Gastrocnemius medialis (tissue), 4 donors: Measurements from ENCODE around the gene C10orf120. TPM values are rescaled to one million over a fixed set of nuclear protein-coding genes. Genes with fewer than 3 reads are reported as not detected.

Experiments used
- ATAC-seq, 2 donors: fragments of 150-250 bp; one replicate each; pipeline ENCODE4 v1.9.1; 2016
- DNase-seq, 2 donors: peaks; one replicate each; pipeline ENCODE4 v3.0.0-alpha.2; 2019
- H3K27ac ChIP-seq, 4 donors: fragments of 200-600 bp; sonication (generic); 1 replicate in 1 of 4; 2 replicates in 3 of 4; pipeline ENCODE4 v1.5.1; 2016 to 2018; ENCODE audit warnings: mild to moderate bottlenecking in 2 of 4, moderate library complexity in 1 of 4
- H3K27me3 ChIP-seq, 3 donors: fragments of 200-600 bp; sonication (generic) in 2 of 3; 1 replicate in 1 of 3; 2 replicates in 2 of 3; pipeline versions ENCODE4 v1.5.1 to v1.6.0; 2016 to 2019; ENCODE audit warnings: mild to moderate bottlenecking in 1 of 3, moderate library complexity in 1 of 3
- H3K36me3 ChIP-seq, 2 donors: fragments of 200-600 bp; sonication (generic) in 1 of 2; one replicate each; pipeline ENCODE4 v1.5.1; 2017 to 2018
- H3K4me1 ChIP-seq, 2 donors: fragments of 200-600 bp; sonication (generic) in 1 of 2; one replicate each; pipeline ENCODE4 v1.5.1; 2016 to 2017; ENCODE audit warnings: mild to moderate bottlenecking in 2 of 2
- H3K4me3 ChIP-seq, 4 donors: fragments of 200-600 bp; sonication (generic) in 3 of 4; 1 replicate in 1 of 4; 2 replicates in 3 of 4; pipeline ENCODE4 v1.5.1; 2016 to 2019; ENCODE audit warnings: mild to moderate bottlenecking in 2 of 4
- H3K9me3 ChIP-seq, 3 donors: fragments of 200-600 bp; sonication (generic) in 2 of 3; 1 replicate in 1 of 3; 2 replicates in 2 of 3; pipeline ENCODE4 v1.5.1; 2016 to 2019
- POLR2A ChIP-seq, 2 donors: fragments of 450-650 bp; IDR thresholded peaks; one replicate each; pipeline ENCODE4 v1.6.1; 2017; ENCODE audit warnings: antibody characterized with exemption in 2 of 2, mild to moderate bottlenecking in 2 of 2, moderate library complexity in 2 of 2
- in situ Hi-C, 4 donors: fragments of 200-750 bp; cut with MboI; loops; one replicate each; pipeline versions ENCODE4 v1.15.0 to v1.8.0; 2017; ENCODE audit warnings: low sequenced_read_pairs in 4 of 4
- intact Hi-C: fragments of 100-400 bp; cut with DNase I; formaldehyde crosslinking; loops from one replicate; pipeline ENCODE4 v1.15.1; 2023; ENCODE audit warnings: low total_unique reads
- total RNA-seq, 4 donors: library from RNA; depleted of rRNA; stranded (reverse); fragments of >200 nt; gene quantifications; one replicate each; pipeline versions ENCODE4 v1.1.0 to v1.2.3, GENCODE V29; 2016
- TF ChIP-seq, protein P1 (sequence below), 5 experiments: fragments of 450-650 bp in 3 of 5; fragments of 200-600 bp in 2 of 5; sonication (generic) in 2 of 5; IDR thresholded peaks in 4 of 5; conservative IDR thresholded peaks in 1 of 5; 1 replicate in 4 of 5; 2 replicates in 1 of 5; pipeline ENCODE4 v1.5.1; 2016 to 2019; ENCODE audit warnings: antibody characterized with exemption in 5 of 5, mild to moderate bottlenecking in 3 of 5, moderate library complexity in 3 of 5

C10orf120 gene
- total RNA-seq, 4 donors from 2014 or later: not detected

DNA sequence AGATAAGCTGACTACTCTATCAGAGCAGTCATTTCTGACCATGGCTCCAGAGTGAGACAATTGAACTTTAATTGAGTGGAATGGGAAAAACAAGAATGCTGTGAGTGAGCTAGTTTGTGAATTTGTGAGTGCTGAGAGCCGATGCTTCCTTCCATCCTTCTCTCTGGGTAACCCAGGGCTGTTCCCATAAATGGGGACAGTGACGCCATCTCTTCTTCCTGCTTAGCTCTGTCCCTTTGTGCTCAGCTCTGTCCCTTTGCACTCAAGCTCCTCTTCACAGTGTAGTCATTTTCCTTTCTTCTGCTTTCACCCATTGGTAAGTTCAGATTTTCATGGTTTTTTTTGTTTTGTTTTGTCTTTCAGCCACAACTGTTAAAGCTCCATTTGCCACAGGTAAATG is 24.4 kb downstream of the C10orf120 start:
- no peak for DNase-seq
- TF ChIP-seq, protein P1, sequence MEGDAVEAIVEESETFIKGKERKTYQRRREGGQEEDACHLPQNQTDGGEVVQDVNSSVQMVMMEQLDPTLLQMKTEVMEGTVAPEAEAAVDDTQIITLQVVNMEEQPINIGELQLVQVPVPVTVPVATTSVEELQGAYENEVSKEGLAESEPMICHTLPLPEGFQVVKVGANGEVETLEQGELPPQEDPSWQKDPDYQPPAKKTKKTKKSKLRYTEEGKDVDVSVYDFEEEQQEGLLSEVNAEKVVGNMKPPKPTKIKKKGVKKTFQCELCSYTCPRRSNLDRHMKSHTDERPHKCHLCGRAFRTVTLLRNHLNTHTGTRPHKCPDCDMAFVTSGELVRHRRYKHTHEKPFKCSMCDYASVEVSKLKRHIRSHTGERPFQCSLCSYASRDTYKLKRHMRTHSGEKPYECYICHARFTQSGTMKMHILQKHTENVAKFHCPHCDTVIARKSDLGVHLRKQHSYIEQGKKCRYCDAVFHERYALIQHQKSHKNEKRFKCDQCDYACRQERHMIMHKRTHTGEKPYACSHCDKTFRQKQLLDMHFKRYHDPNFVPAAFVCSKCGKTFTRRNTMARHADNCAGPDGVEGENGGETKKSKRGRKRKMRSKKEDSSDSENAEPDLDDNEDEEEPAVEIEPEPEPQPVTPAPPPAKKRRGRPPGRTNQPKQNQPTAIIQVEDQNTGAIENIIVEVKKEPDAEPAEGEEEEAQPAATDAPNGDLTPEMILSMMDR (IDR thresholded peaks at IDR 0.05 in 4 of 5, conservative IDR thresholded peaks at IDR 0.05 in 1 of 5): no peak
- no peak for TF ChIP-seq POLR2A (IDR thresholded peaks at IDR 0.05)
- no peaks in the 10 kb centered on the region for H3K9me3 ChIP-seq
- no peak for ATAC-seq
- no peaks in the 10 kb centered on the region for H3K4me1 ChIP-seq
- no peak overlapping the region for H3K4me3 ChIP-seq
- peak overlapping the region in 3 of 4 donors; percentile 16 to 42 (median 25) for H3K27ac ChIP-seq
- H3K27me3 ChIP-seq: no peaks in the 10 kb centered on the region
- H3K36me3 ChIP-seq: no peaks in the 10 kb centered on the region
- in situ Hi-C loops (no loop called here), intact Hi-C loops (no loop called here)

GRCh38 chr10:122674781-122675180 is 24.9 kb downstream of the C10orf120 start:
- ATAC-seq: peak in 1 of 2 donors; percentile 24
- in situ Hi-C loops: no loop called here

GRCh38 chr10:122673731-122674130 is 25.9 kb downstream of the C10orf120 start:
- Histone ChIP-seq H3K9me3 (no peaks in the 10 kb centered on the region), H3K27me3 (no peaks in the 10 kb centered on the region), H3K36me3 (no peaks in the 10 kb centered on the region), H3K27ac (no peak overlapping the region), H3K4me1 (no peaks in the 10 kb centered on the region), H3K4me3 (no peak overlapping the region)
- in situ Hi-C loops: no loop called here
- intact Hi-C loops: no loop called here
- TF ChIP-seq, protein P1 (IDR thresholded peaks at IDR 0.05 in 4 of 5, conservative IDR thresholded peaks at IDR 0.05 in 1 of 5): no peak
- no peak for TF ChIP-seq POLR2A (IDR thresholded peaks at IDR 0.05)
- ATAC-seq (no peak), DNase-seq (no peak)

More at GRCh38 chr10:122674781-122675180, 24.9 kb downstream of the C10orf120 start:
- Histone ChIP-seq H3K36me3 (no peaks in the 10 kb centered on the region), H3K4me1 (no peaks in the 10 kb centered on the region), H3K27ac (peak overlapping the region in 2 of 4 donors; percentile 25 to 42), H3K4me3 (no peak overlapping the region), H3K27me3 (no peaks in the 10 kb centered on the region), H3K9me3 (no peaks in the 10 kb centered on the region)
- no peak for DNase-seq
- TF ChIP-seq, protein P1 (IDR thresholded peaks at IDR 0.05 in 4 of 5, conservative IDR thresholded peaks at IDR 0.05 in 1 of 5): no peak
- no peak for TF ChIP-seq POLR2A (IDR thresholded peaks at IDR 0.05)
- intact Hi-C loops: no loop called here

DNA sequence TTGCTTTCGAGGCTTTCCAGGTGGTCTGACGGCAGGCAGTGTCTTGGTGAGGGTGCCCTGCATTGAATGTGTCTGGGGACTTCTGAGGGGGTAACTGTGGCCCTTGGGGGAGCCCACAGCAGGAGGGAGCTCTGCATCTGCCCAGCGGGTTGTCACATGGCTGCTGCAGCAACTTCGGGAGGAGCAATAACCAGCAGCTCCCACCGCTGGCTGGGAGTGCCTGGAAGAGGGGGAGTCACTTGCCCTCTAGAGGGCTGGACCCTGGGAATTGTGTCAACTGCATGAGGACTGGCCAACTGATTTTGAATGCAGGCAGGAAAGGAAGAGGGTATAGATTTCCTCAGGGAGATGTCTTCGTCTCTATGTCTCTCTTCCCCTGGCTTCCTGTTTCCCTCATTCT is 26.4 kb downstream of the C10orf120 start:
- DNase-seq: no peak
- no peaks in the 10 kb centered on the region for H3K4me1 ChIP-seq
- in situ Hi-C loops: no loop called here
- intact Hi-C loops: no loop called here
- no peak overlapping the region for H3K27ac ChIP-seq
- no peak for TF ChIP-seq POLR2A (IDR thresholded peaks at IDR 0.05)
- TF ChIP-seq, protein P1 (IDR thresholded peaks at IDR 0.05 in 4 of 5, conservative IDR thresholded peaks at IDR 0.05 in 1 of 5): no peak
- no peak overlapping the region for H3K4me3 ChIP-seq
- no peak for ATAC-seq
- H3K9me3 ChIP-seq: no peaks in the 10 kb centered on the region
- H3K27me3 ChIP-seq: no peaks in the 10 kb centered on the region
- no peaks in the 10 kb centered on the region for H3K36me3 ChIP-seq

DNA sequence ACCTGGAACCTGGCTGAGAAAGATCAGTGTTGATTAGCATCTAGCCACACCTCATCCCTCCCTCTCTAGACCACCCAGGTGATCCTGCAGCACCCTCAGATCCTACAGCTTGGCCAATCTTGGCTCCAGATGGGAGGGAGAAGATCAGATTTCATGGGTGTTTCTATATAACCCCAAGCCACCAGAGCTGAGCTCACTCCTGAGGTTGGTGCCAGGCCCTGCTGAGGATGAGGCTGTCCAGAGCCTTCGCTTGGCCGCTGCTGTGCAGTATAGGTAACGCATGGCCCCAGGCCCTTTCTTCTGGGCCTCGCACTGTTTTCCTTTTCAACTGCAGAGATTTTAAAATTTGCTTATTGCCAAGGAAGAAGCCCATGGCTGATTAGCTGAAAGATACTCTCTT is 27.0 kb downstream of the C10orf120 start:
- no peaks in the 10 kb centered on the region for H3K4me1 ChIP-seq
- no peak overlapping the region for H3K27ac ChIP-seq
- no peaks in the 10 kb centered on the region for H3K27me3 ChIP-seq
- no peaks in the 10 kb centered on the region for H3K36me3 ChIP-seq
- H3K9me3 ChIP-seq: no peaks in the 10 kb centered on the region
- TF ChIP-seq, protein P1 (IDR thresholded peaks at IDR 0.05 in 4 of 5, conservative IDR thresholded peaks at IDR 0.05 in 1 of 5): no peak
- no peak for TF ChIP-seq POLR2A (IDR thresholded peaks at IDR 0.05)
- in situ Hi-C loops: no loop called here
- DNase-seq (no peak), ATAC-seq (no peak)
- no peak overlapping the region for H3K4me3 ChIP-seq
- intact Hi-C loops: no loop called here
